Measurements from ENCODE around the gene CD44.
A peak's percentile ranks its signal among the peaks of the same experiment; 100 is the strongest.
"Not testable (repeated sequence)": the region's sequence is repeated elsewhere in the genome, so short reads cannot be mapped to it uniquely, and the experiment has no call there.

CD44 gene

DNA sequence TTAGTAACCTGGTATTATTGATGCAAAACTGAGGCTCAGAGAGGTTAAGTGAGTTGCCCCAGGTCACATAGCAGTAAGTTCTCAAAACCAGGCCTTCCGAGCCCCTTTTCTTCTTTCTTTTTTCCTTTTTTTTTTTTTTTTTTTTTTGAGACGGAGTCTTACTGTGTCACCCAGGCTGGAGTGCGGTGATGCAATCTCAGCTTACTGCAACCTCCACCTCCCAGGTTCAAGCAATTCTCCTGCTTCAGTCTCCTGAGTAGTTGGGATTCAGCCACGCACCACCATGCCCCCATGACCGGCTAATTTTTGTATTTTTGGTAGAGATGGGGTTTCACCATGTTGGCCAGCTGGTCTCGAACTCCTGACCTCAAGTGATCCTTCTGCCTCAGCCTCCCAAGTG is 87.8 kb downstream of the CD44 start:
- Histone ChIP-seq H3K4me1 (ENCODE audit: insufficient read depth, low read length) (peaks cover 35% of the 10 kb centered on the region), H3K36me3 (ENCODE audit: insufficient read depth, low read length) (peaks cover 50% of the 10 kb centered on the region)
- not testable (repeated sequence) for H3K27me3 ChIP-seq (ENCODE audit: control insufficient read depth in 1 of 2, insufficient read depth in 2 of 2, low read length in 2 of 2); H3K27ac ChIP-seq (ENCODE audit: low read depth, low read length); H3K9me3 ChIP-seq (ENCODE audit: low read length); H3K9ac ChIP-seq (ENCODE audit: low read length); H3K4me3 ChIP-seq (ENCODE audit: low read depth in 1 of 2, low read length in 2 of 2)

DNA sequence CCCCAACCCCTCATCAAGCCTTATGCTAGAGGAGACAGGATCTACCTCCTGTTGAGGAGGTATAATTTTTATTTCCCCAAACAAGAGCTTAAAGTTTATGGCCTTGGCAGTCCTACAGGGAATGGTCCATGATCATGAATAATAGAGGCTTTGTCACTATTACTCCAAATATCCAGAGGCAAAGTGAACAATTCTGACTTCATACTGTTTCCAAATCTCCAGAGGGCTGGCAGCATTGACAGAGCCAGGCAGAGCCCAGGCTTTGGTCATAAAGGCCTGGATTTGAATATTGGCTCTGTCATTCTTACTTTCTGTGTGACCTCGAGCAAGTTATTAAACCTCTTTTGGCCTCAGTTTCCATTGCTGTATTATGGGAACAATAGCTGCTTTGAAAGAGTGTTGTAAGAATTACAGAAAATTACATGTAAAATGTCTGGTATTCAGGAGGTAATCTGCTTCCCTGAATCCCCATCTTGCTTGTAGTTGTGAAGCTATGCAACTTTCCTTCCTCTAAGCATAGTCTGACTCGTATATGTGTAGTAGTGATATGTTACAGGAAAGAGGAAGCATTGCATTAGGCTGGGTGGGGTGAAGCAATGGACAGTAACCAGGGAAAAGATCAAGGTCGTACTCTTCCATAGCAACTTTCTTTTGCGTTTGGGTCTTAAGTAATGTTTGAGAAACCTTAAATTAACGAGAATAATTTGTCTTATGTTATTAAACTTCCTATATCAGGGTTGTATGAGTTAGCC is 88.8 kb downstream of the CD44 start:
- Histone ChIP-seq H3K27me3 (ENCODE audit: control insufficient read depth in 1 of 2, insufficient read depth in 2 of 2, low read length in 2 of 2) (no peaks in the 10 kb centered on the region), H3K4me1 (ENCODE audit: insufficient read depth, low read length) (peaks cover 41% of the 10 kb centered on the region), H3K27ac (ENCODE audit: low read depth, low read length) (no peak overlapping the region), H3K9me3 (ENCODE audit: low read length) (no peaks in the 10 kb centered on the region), H3K9ac (ENCODE audit: low read length) (no peak overlapping the region), H3K36me3 (ENCODE audit: insufficient read depth, low read length) (peaks cover 43% of the 10 kb centered on the region), H3K4me3 (ENCODE audit: low read depth in 1 of 2, low read length in 2 of 2) (no peak overlapping the region)

DNA sequence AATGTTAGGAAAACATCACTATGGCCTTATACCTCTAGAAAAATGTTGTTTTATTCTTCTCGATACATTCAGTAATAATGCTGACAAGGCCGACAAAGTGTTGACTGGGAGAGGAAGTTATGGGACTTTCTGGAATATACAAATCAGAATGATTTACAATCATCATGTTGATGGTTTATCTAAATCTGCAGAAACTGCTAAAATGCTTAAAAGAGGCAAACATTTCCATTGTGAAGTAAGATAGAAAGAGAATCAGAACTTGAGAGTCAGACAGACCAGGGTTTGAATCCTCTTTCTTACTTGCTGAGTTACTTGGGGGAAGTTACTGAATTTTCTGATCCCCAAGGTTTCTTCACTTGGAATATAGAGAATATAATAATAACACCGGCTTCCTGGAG is 89.4 kb downstream of the CD44 start:
- Histone ChIP-seq H3K36me3 (ENCODE audit: insufficient read depth, low read length) (peaks cover 38% of the 10 kb centered on the region), H3K4me1 (ENCODE audit: insufficient read depth, low read length) (peaks cover 39% of the 10 kb centered on the region), H3K4me3 (ENCODE audit: low read depth in 1 of 2, low read length in 2 of 2) (no peak overlapping the region), H3K27me3 (ENCODE audit: control insufficient read depth in 1 of 2, insufficient read depth in 2 of 2, low read length in 2 of 2) (no peaks in the 10 kb centered on the region), H3K9me3 (ENCODE audit: low read length) (no peaks in the 10 kb centered on the region), H3K27ac (ENCODE audit: low read depth, low read length) (no peak overlapping the region), H3K9ac (ENCODE audit: low read length) (no peak overlapping the region)

DNA sequence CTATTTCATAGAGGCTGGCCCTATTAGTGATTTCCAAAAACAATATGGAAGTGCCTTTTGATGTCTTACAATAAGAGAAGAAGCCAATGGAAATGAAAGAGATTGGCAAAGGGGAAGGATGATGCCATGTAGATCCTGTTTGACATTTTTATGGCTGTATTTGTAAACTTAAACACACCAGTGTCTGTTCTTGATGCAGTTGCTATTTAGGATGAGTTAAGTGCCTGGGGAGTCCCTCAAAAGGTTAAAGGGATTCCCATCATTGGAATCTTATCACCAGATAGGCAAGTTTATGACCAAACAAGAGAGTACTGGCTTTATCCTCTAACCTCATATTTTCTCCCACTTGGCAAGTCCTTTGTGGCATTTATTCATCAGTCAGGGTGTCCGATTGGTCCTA is 91.4 kb downstream of the CD44 start:
- Histone ChIP-seq H3K9me3 (ENCODE audit: low read length) (no peaks in the 10 kb centered on the region), H3K27ac (ENCODE audit: low read depth, low read length) (no peak overlapping the region), H3K4me1 (ENCODE audit: insufficient read depth, low read length) (peaks cover 30% of the 10 kb centered on the region), H3K4me3 (ENCODE audit: low read depth in 1 of 2, low read length in 2 of 2) (no peak overlapping the region), H3K27me3 (ENCODE audit: control insufficient read depth in 1 of 2, insufficient read depth in 2 of 2, low read length in 2 of 2) (no peaks in the 10 kb centered on the region), H3K36me3 (ENCODE audit: insufficient read depth, low read length) (peaks cover 22% of the 10 kb centered on the region), H3K9ac (ENCODE audit: low read length) (no peak overlapping the region)

DNA sequence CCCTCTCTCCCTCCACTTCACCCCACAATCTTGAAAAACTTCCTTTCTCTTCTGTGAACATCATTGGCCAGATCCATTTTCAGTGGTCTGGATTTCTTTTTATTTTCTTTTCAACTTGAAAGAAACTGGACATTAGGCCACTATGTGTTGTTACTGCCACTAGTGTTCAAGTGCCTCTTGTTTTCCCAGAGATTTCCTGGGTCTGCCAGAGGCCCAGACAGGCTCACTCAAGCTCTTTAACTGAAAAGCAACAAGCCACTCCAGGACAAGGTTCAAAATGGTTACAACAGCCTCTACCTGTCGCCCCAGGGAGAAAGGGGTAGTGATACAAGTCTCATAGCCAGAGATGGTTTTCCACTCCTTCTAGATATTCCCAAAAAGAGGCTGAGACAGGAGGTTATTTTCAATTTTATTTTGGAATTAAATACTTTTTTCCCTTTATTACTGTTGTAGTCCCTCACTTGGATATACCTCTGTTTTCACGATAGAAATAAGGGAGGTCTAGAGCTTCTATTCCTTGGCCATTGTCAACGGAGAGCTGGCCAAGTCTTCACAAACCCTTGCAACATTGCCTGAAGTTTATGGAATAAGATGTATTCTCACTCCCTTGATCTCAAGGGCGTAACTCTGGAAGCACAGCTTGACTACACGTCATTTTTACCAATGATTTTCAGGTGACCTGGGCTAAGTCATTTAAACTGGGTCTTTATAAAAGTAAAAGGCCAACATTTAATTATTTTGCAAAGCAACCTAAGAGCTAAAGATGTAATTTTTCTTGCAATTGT is 92.3 kb downstream of the CD44 start:
- no peak overlapping the region for H3K4me3 ChIP-seq (ENCODE audit: low read depth in 1 of 2, low read length in 2 of 2)
- peak overlapping the region; percentile 49 for H3K27ac ChIP-seq (ENCODE audit: low read depth, low read length)
- no peaks in the 10 kb centered on the region for H3K27me3 ChIP-seq (ENCODE audit: control insufficient read depth in 1 of 2, insufficient read depth in 2 of 2, low read length in 2 of 2)
- no peak overlapping the region for H3K9ac ChIP-seq (ENCODE audit: low read length)
- H3K36me3 ChIP-seq (ENCODE audit: insufficient read depth, low read length), result peaks cover 22% of the 10 kb centered on the region
- peaks cover 30% of the 10 kb centered on the region for H3K4me1 ChIP-seq (ENCODE audit: insufficient read depth, low read length)
- no peaks in the 10 kb centered on the region for H3K9me3 ChIP-seq (ENCODE audit: low read length)

DNA sequence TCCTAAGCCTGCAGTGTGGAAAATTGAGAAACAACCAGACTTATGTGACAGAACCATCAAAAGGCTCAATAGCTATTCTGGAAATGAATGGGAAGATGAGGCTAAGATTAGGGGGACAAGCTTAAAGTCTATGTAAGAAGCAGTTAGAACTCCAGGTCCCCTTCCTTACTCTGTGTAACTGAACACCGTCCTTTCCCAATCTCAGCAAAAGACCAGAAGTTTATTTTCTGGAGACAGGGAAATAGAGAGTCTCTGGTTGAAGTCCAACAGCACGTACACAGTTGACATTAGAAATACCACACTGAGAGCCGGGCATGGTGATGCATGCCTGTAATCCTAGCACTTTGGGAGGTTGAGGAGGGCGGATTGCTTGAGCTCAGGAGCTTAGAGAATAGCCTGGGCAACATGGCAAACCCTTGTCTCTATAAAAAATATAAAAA is 93.9 kb downstream of the CD44 start:
- Histone ChIP-seq H3K9ac (ENCODE audit: low read length) (no peak overlapping the region), H3K36me3 (ENCODE audit: insufficient read depth, low read length) (peaks cover 22% of the 10 kb centered on the region), H3K9me3 (ENCODE audit: low read length) (no peaks in the 10 kb centered on the region), H3K4me3 (ENCODE audit: low read depth in 1 of 2, low read length in 2 of 2) (no peak overlapping the region), H3K4me1 (ENCODE audit: insufficient read depth, low read length) (peaks cover 21% of the 10 kb centered on the region), H3K27ac (ENCODE audit: low read depth, low read length) (peak overlapping the region; percentile 25), H3K27me3 (ENCODE audit: control insufficient read depth in 1 of 2, insufficient read depth in 2 of 2, low read length in 2 of 2) (no peaks in the 10 kb centered on the region)

DNA sequence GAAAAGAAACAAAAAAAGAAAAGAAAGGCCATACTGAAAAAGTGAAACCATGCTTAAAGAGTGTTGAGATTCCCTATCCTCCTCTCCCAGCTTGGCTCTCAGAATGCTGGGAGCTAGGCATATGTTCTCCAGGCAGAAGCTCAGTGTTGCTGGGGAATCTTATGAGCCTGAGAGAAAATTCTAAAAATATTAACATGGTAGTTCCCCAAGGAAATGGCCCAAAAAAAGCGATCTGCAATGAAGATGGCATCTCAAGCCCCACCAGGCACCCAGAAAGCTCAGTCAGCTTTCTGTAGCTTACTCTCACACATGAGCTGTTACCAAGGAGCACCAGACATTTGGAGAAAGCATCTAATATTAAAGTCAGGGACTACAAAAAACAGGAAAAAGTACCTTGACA is 94.5 kb downstream of the CD44 start:
- Histone ChIP-seq H3K9ac (ENCODE audit: low read length) (no peak overlapping the region), H3K27ac (ENCODE audit: low read depth, low read length) (peak overlapping the region; percentile 25), H3K9me3 (ENCODE audit: low read length) (no peaks in the 10 kb centered on the region), H3K4me1 (ENCODE audit: insufficient read depth, low read length) (peaks cover 14% of the 10 kb centered on the region), H3K4me3 (ENCODE audit: low read depth in 1 of 2, low read length in 2 of 2) (no peak overlapping the region), H3K27me3 (ENCODE audit: control insufficient read depth in 1 of 2, insufficient read depth in 2 of 2, low read length in 2 of 2) (no peaks in the 10 kb centered on the region), H3K36me3 (ENCODE audit: insufficient read depth, low read length) (peaks cover 22% of the 10 kb centered on the region)

DNA sequence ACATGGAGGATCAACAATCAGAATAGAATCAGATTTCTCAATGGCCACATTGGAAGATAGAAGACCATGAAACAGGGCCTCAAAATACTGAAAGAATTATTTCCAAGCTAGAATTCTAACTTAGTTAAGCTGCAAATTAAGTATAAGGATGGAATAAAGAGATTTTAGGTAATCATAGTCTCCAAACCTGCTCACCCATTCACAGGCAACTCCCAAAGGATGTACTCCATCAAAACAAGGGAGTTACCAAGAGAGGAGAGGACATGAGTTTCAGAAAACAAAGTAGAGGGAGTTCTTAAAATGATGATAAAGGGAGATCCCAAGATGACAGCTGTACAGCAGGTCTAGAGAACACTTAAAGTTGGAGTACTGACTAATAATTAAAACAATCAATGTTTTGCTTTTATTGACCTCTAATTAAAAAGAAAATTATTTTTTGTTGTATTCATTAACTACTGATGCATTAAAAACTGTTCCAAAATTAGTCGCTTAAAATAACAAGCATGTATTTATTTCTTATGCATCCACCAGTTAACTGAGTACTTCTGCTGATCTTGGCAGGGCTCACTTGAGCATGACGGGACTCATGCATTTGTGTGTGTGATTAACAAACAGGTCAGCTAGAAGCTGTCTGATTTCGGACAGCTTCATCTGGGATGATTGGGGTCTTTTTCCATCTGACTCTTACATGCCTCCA is 95.6 kb downstream of the CD44 start:
- no peak overlapping the region for H3K4me3 ChIP-seq (ENCODE audit: low read depth in 1 of 2, low read length in 2 of 2)
- no peak overlapping the region for H3K27ac ChIP-seq (ENCODE audit: low read depth, low read length)
- no peak overlapping the region for H3K9ac ChIP-seq (ENCODE audit: low read length)
- H3K36me3 ChIP-seq (ENCODE audit: insufficient read depth, low read length), result peaks cover 16% of the 10 kb centered on the region
- no peaks in the 10 kb centered on the region for H3K9me3 ChIP-seq (ENCODE audit: low read length)
- no peaks in the 10 kb centered on the region for H3K27me3 ChIP-seq (ENCODE audit: control insufficient read depth in 1 of 2, insufficient read depth in 2 of 2, low read length in 2 of 2)
- peaks cover 12% of the 10 kb centered on the region for H3K4me1 ChIP-seq (ENCODE audit: insufficient read depth, low read length)

DNA sequence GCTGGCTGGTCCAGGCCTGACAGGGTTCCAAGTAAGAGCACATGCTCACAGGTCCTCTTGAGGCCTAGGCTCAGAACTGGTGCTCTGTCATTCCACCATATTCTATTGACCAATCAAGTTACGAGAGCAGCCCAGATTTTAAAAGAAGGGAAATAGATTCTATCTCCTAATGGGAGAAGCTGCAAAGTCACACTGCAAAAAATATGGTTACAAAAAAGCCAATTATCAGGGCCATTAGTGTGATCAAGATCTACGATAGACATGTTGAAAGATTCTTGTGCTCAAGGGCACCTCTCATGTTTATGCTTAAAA is 96.1 kb downstream of the CD44 start:
- H3K27ac ChIP-seq (ENCODE audit: low read depth, low read length), result no peak overlapping the region
- H3K9me3 ChIP-seq (ENCODE audit: low read length), result no peaks in the 10 kb centered on the region
- H3K27me3 ChIP-seq (ENCODE audit: control insufficient read depth in 1 of 2, insufficient read depth in 2 of 2, low read length in 2 of 2), result no peaks in the 10 kb centered on the region

DNA sequence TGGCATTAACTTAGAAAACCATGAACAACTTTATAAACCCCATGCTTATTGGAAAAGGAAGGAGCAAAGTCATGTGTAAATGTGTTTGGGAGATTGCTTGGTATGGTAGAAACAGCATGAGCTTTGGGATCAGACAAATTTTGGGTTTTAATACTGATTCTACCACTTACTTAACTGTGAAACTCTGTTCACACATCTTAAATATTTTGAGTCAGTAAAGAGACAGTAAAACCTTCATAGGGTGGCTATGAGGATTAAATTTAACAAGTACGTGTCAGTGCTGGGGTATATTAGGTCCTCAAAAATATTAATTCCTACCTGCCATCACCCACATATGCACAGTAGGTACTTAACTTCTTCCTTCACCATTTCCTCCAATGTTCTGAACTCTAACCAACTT is 96.5 kb downstream of the CD44 start:
- Histone ChIP-seq H3K4me1 (ENCODE audit: insufficient read depth, low read length) (peaks cover 12% of the 10 kb centered on the region), H3K36me3 (ENCODE audit: insufficient read depth, low read length) (peaks cover 7% of the 10 kb centered on the region), H3K27me3 (ENCODE audit: control insufficient read depth in 1 of 2, insufficient read depth in 2 of 2, low read length in 2 of 2) (no peaks in the 10 kb centered on the region), H3K9me3 (ENCODE audit: low read length) (no peaks in the 10 kb centered on the region), H3K9ac (ENCODE audit: low read length) (no peak overlapping the region), H3K27ac (ENCODE audit: low read depth, low read length) (no peak overlapping the region), H3K4me3 (ENCODE audit: low read depth in 1 of 2, low read length in 2 of 2) (no peak overlapping the region)

More for the DNA sequence above, 96.1 kb downstream of the CD44 start:
- Histone ChIP-seq H3K9ac (ENCODE audit: low read length) (no peak overlapping the region), H3K4me3 (ENCODE audit: low read depth in 1 of 2, low read length in 2 of 2) (no peak overlapping the region), H3K36me3 (ENCODE audit: insufficient read depth, low read length) (peaks cover 11% of the 10 kb centered on the region), H3K4me1 (ENCODE audit: insufficient read depth, low read length) (peaks cover 12% of the 10 kb centered on the region)

DNA sequence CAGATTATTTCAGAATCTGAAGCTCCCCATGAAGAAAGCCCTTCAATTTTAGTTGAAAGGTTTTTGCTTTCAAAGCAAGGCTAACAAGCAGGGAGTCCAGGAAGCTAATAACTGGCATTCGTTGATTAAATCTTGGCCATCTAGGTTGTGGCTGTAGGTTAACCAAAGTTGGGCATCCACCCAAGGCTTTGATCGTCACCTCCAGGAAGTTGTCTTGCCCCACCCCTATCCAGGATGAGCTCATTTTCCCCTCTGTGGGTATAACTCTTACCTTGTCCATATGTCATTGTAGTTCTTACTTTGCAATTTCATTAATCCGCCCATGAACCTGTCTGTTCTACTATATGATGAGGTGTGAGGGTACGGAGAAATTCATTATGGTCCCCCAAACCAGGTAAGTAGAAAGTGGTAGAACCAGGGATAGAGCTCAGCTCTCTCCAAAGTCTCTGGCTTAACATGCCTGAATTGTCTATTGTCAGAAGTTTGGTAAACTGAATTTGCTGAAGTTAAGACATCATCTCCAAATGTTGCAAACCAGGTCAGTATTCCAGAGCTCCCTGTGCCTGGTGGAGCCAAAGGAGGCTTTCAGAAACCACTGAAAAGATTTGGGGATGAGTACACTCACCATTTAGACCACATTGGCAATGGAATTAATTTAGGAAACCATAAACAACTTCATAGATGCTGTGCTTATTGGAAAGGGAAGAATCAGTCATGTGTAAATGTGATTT is 97.1 kb downstream of the CD44 start:
- H3K27me3 ChIP-seq (ENCODE audit: control insufficient read depth in 1 of 2, insufficient read depth in 2 of 2, low read length in 2 of 2), result no peaks in the 10 kb centered on the region
- H3K4me1 ChIP-seq (ENCODE audit: insufficient read depth, low read length), result peaks cover 12% of the 10 kb centered on the region
- no peak overlapping the region for H3K9ac ChIP-seq (ENCODE audit: low read length)
- peaks cover 1% of the 10 kb centered on the region for H3K36me3 ChIP-seq (ENCODE audit: insufficient read depth, low read length)
- no peaks in the 10 kb centered on the region for H3K9me3 ChIP-seq (ENCODE audit: low read length)
- no peak overlapping the region for H3K27ac ChIP-seq (ENCODE audit: low read depth, low read length)
- no peak overlapping the region for H3K4me3 ChIP-seq (ENCODE audit: low read depth in 1 of 2, low read length in 2 of 2)
